Testis (tissue), 2 donors: ENCODE data around the gene KRTAP10-1.

ENCODE experiments used
- CTCF ChIP-seq, 3 experiments: fragments of 450-650 bp in 2 of 3; fragments of 200-600 bp in 1 of 3; sonication (generic) in 1 of 3; IDR thresholded peaks; one replicate each; pipeline ENCODE4 v1.5.1; 2016 to 2019; ENCODE audit warnings: antibody characterized with exemption in 3 of 3, mild to moderate bottlenecking in 2 of 3, moderate library complexity in 1 of 3
- POLR2A ChIP-seq: fragments of 450-650 bp; IDR thresholded peaks from one replicate; pipeline ENCODE4 v1.6.1; 2017; ENCODE audit warnings: antibody characterized with exemption, mild to moderate bottlenecking, moderate library complexity

GRCh38 chr21:44571844-44572782, 32.1 kb upstream of the KRTAP10-1 start:
- TF ChIP-seq CTCF (IDR thresholded peaks at IDR 0.05): no peak
- no peak for TF ChIP-seq POLR2A
